ENCODE results near the gene CFI. TPM values are rescaled to one million over a fixed set of nuclear protein-coding genes. Genes with fewer than 3 reads are reported as not detected.

CFI gene
- total RNA-seq, 1 donor from 2014 or later = not detected

DNA sequence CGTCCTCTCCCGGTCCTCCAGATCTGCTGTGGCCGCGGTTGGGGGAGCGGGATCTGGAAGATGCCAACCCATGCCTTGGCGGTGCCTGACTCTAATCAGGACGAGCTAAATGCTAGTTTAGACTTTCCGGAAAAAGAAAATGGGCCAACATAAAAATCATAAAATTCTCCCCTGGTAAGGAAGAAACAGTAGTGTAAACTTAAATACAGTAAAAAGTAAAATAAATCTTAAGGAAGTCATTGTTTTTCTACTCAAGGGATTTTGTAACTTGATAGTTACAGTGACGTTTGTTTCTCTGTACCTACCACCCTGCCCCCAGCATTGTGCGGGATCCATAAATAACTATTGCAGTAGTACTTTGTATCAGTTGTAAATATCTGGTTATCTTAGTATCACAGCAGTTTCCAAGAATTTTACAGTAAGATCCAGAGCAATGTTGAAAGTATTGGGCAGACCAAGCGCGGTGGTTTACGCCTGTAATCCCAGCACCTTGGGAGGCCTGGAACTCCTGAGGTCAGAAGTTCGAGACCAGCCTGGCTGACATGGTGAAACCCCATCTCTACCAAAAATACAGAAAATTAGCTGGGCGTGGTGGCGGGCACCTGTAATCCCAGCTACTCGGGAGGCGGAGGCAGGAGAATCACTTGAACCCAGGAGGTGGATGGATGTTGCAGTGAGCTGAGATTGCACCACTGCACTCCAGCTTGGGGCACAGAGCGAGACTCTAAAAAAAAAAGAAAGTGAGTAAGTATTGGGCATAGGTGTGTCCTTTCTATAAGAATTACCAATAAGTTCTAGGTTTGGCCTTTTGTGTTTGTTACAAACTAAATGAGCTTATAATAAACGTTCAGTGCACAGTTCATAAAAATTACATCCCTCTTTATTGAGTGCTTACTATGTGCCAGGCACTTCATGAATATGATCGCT, 70.9 kb downstream of the CFI start:
- no peaks in the 10 kb centered on the region for H3K27me3 Mint-ChIP-seq (ENCODE audit: unreplicated experiment)
- peaks cover 2% of the 10 kb centered on the region for H3K36me3 Mint-ChIP-seq (ENCODE audit: unreplicated experiment)
- TF ChIP-seq, protein P1, sequence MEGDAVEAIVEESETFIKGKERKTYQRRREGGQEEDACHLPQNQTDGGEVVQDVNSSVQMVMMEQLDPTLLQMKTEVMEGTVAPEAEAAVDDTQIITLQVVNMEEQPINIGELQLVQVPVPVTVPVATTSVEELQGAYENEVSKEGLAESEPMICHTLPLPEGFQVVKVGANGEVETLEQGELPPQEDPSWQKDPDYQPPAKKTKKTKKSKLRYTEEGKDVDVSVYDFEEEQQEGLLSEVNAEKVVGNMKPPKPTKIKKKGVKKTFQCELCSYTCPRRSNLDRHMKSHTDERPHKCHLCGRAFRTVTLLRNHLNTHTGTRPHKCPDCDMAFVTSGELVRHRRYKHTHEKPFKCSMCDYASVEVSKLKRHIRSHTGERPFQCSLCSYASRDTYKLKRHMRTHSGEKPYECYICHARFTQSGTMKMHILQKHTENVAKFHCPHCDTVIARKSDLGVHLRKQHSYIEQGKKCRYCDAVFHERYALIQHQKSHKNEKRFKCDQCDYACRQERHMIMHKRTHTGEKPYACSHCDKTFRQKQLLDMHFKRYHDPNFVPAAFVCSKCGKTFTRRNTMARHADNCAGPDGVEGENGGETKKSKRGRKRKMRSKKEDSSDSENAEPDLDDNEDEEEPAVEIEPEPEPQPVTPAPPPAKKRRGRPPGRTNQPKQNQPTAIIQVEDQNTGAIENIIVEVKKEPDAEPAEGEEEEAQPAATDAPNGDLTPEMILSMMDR (IDR thresholded peaks at IDR 0.05) = no peak
- H3K4me3 Mint-ChIP-seq (ENCODE audit: unreplicated experiment) = peak overlapping the region; percentile 90
- H3K4me1 Mint-ChIP-seq (ENCODE audit: unreplicated experiment) = peaks cover 21% of the 10 kb centered on the region
- DNase-seq (ENCODE audit: extremely low spot score, unreplicated experiment) = no peak
- peak overlapping the region; percentile 90 for H3K27ac Mint-ChIP-seq (ENCODE audit: unreplicated experiment)
- H3K9me3 Mint-ChIP-seq (ENCODE audit: unreplicated experiment) = no peaks in the 10 kb centered on the region

DNA sequence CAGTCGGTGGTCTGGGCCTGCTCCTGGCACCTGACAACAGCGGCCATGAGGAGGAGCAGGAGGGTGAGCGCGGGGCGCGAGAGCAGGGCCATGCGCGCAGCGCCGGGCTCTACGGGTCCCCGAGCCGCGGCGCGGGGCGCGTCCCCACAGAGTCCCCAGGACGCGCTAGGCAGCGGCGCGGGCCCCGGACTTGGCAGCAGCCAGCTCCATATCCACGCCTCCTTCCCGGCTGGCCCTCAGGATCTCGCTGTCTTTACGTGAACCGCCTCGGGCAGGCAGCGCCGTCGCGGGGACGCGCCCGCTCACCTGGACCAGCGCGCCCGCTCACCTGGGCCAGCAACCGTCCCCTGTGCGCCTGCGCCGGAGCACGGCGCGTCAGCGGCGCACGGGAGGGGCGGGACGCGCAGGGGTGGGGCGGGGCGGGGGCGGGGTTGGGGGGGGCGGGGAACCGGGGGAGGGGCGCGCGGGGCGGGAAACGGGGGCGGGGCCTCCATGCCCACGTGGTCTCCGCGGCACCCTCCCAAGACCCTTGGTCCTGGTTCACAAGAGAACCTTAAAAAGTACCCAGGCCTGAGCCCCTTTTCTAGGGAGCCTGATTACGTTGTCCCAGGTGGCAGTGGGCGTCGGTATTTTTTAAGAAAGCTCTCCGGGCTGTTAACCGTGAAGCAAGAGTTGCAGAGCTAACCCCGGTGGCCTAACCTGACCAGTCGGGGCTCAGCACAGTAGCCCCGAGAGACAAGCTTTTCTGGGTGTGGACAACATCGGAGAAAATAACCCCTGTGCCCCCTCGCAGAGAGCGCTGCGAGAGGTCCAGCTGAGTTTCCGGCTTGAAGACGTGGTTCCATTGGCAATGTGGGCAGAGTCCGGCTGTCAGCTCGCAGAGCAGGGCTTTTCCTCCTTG, 71.8 kb downstream of the CFI start, which contains the start of gene PLA2G12A:
TSS of gene PLA2G12A (minus strand) at position 353 of the 901 bp plus-strand sequence. CDS start at position 92, 261 bp downstream.
- peak; percentile 90 for DNase-seq (ENCODE audit: extremely low spot score, unreplicated experiment)
- Mint-ChIP-seq H3K27ac (ENCODE audit: unreplicated experiment) (peak within 1 kb of the TSS; percentile 90), H3K27me3 (ENCODE audit: unreplicated experiment) (no peaks in the 10 kb centered on the region), H3K36me3 (ENCODE audit: unreplicated experiment) (peaks cover 2% of the 10 kb centered on the region), H3K9me3 (ENCODE audit: unreplicated experiment) (no peaks in the 10 kb centered on the region), H3K4me3 (ENCODE audit: unreplicated experiment) (peak within 1 kb of the TSS; percentile 90), H3K4me1 (ENCODE audit: unreplicated experiment) (peaks cover 21% of the 10 kb centered on the region)
- TF ChIP-seq, protein P1 (IDR thresholded peaks at IDR 0.05) = no peak

- Mint-ChIP-seq H3K27me3 (ENCODE audit: unreplicated experiment) (no peaks in the 10 kb centered on the region), H3K4me3 (ENCODE audit: unreplicated experiment) (peak overlapping the region; percentile 88), H3K27ac (ENCODE audit: unreplicated experiment) (peak overlapping the region; percentile 69), H3K36me3 (ENCODE audit: unreplicated experiment) (peaks cover 2% of the 10 kb centered on the region), H3K4me1 (ENCODE audit: unreplicated experiment) (peaks cover 21% of the 10 kb centered on the region), H3K9me3 (ENCODE audit: unreplicated experiment) (no peaks in the 10 kb centered on the region)
- TF ChIP-seq, protein P1 (IDR thresholded peaks at IDR 0.05) = no peak
- DNase-seq (ENCODE audit: extremely low spot score, unreplicated experiment) = no peak
Measured at GRCh38 chr4:109729117-109729717, 72.6 kb downstream of the CFI start.

- H3K9me3 Mint-ChIP-seq (ENCODE audit: unreplicated experiment) = no peaks in the 10 kb centered on the region
- TF ChIP-seq, protein P1 (IDR thresholded peaks at IDR 0.05) = no peak
- peak overlapping the region; percentile 88 for H3K4me3 Mint-ChIP-seq (ENCODE audit: unreplicated experiment)
- H3K27me3 Mint-ChIP-seq (ENCODE audit: unreplicated experiment) = no peaks in the 10 kb centered on the region
- no peak for DNase-seq (ENCODE audit: extremely low spot score, unreplicated experiment)
- H3K27ac Mint-ChIP-seq (ENCODE audit: unreplicated experiment) = peak overlapping the region; percentile 6
- peaks cover 21% of the 10 kb centered on the region for H3K4me1 Mint-ChIP-seq (ENCODE audit: unreplicated experiment)
- H3K36me3 Mint-ChIP-seq (ENCODE audit: unreplicated experiment) = peaks cover 2% of the 10 kb centered on the region
Measured at GRCh38 chr4:109728385-109728784, 73.4 kb downstream of the CFI start.

Measured in osteocyte (in vitro differentiated cells).